ENCODE results near the gene PJA2.

GRCh38 chr5:109365653-109366052 lies 44.1 kb downstream of the PJA2 start:
- no peak for TF ChIP-seq CTCF (conservative IDR thresholded peaks at IDR 0.05 in 1 of 2, IDR thresholded peaks at IDR 0.05 in 1 of 2; ENCODE audit: extremely low read depth in 1 of 2, insufficient read depth in 1 of 2, low read depth in 1 of 2, low read length in 2 of 2)
- TF ChIP-seq EZH2 (IDR thresholded peaks at IDR 0.05; ENCODE audit: borderline replicate concordance, low read length) = no peak

Data from mammary epithelial cell (primary cell).